ENCODE measurements around the gene EXOC2.

GRCh38 chr6:558959-559358 lies 134.0 kb downstream of the EXOC2 start:
- no peak for TF ChIP-seq CTCF (IDR thresholded peaks at IDR 0.05)
- TF ChIP-seq POLR2A (IDR thresholded peaks at IDR 0.05) = no peak
- TF ChIP-seq EP300 (IDR thresholded peaks at IDR 0.05; ENCODE audit: low read depth) = no peak
- no peak for TF ChIP-seq POLR2AphosphoS5 (IDR thresholded peaks at IDR 0.05)

Data from transverse colon (tissue), 4 donors.